Mesenchymal stem cell (in vitro differentiated cells and primary cell): ENCODE results near the gene MISFA.
"Not testable (repeated sequence)": the region's sequence is repeated elsewhere in the genome, so short reads cannot be mapped to it uniquely, and the experiment has no call there.

Experiments used
- DNase-seq: peaks from one replicate; pipeline ENCODE4 v3.0.0-alpha.2; 2013
- H2AFZ ChIP-seq: one replicate; pipeline ENCODE4 v1.6.1; 2013; ENCODE audit warnings: low read depth, mild to moderate bottlenecking, control low read depth, inconsistent platforms, low read length, moderate library complexity
- H2AK5ac ChIP-seq: 2 replicates; pipeline ENCODE4 v1.6.1; 2013; ENCODE audit warnings: low read length, moderate library complexity, mild to moderate bottlenecking, inconsistent platforms; ENCODE audit not compliant: severe bottlenecking
- H2BK120ac ChIP-seq: one replicate; pipeline ENCODE4 v1.6.1; 2013; ENCODE audit warnings: low read depth, mild to moderate bottlenecking, inconsistent platforms, low read length, moderate library complexity
- H2BK12ac ChIP-seq, 2 experiments: one replicate each; pipeline ENCODE4 v1.6.1; 2013; ENCODE audit warnings: inconsistent platforms in 2 of 2, low read length in 2 of 2, mild to moderate bottlenecking in 2 of 2, moderate library complexity in 2 of 2, control low read depth in 1 of 2
- H2BK15ac ChIP-seq: one replicate; pipeline ENCODE4 v1.6.1; 2013; ENCODE audit warnings: mild to moderate bottlenecking, low read depth, inconsistent platforms; ENCODE audit not compliant: poor library complexity, severe bottlenecking
- H2BK5ac ChIP-seq: 2 replicates; pipeline ENCODE4 v1.6.1; 2013; ENCODE audit warnings: low read depth, mild to moderate bottlenecking, low read length, control low read depth, inconsistent platforms; ENCODE audit not compliant: poor library complexity, severe bottlenecking
- H3K14ac ChIP-seq, 2 experiments: one replicate each; pipeline ENCODE4 v1.6.1; 2013; ENCODE audit warnings: inconsistent platforms in 2 of 2, low read length in 2 of 2, control low read depth in 1 of 2, mild to moderate bottlenecking in 1 of 2, moderate library complexity in 1 of 2
- H3K18ac ChIP-seq, 2 experiments: one replicate each; pipeline ENCODE4 v1.6.1; 2013; ENCODE audit warnings: inconsistent platforms in 2 of 2, low read length in 2 of 2, control low read depth in 1 of 2, low read depth in 1 of 2, mild to moderate bottlenecking in 1 of 2
- H3K23ac ChIP-seq, 2 experiments: one replicate each; pipeline ENCODE4 v1.6.1; 2013; ENCODE audit warnings: inconsistent platforms in 2 of 2, low read length in 2 of 2, mild to moderate bottlenecking in 2 of 2, moderate library complexity in 2 of 2, control low read depth in 1 of 2
- H3K27ac ChIP-seq: 2 replicates; pipeline ENCODE4 v1.5.1; 2013; ENCODE audit warnings: mild to moderate bottlenecking, moderate library complexity, low read length, control low read depth, inconsistent platforms; ENCODE audit not compliant: poor library complexity, severe bottlenecking
- H3K27me3 ChIP-seq, 2 experiments: 2 replicates each; pipeline versions ENCODE4 v1.6.1 to v1.7.0; 2013; ENCODE audit warnings: low read length in 2 of 2, mild to moderate bottlenecking in 2 of 2, moderate library complexity in 2 of 2, control low read depth in 1 of 2, inconsistent platforms in 1 of 2; ENCODE audit not compliant: control insufficient read depth in 1 of 2, insufficient read depth in 1 of 2
- H3K36me3 ChIP-seq, 2 experiments: 2 replicates each; pipeline versions ENCODE4 v1.6.1 to v1.7.0; 2013; ENCODE audit warnings: low read length in 2 of 2, control low read depth in 1 of 2, inconsistent platforms in 1 of 2, low read depth in 1 of 2, mild to moderate bottlenecking in 1 of 2; ENCODE audit not compliant: insufficient read depth in 2 of 2, control insufficient read depth in 1 of 2
- H3K4ac ChIP-seq, 2 experiments: one replicate each; pipeline ENCODE4 v1.6.1; 2013; ENCODE audit warnings: inconsistent platforms in 2 of 2, low read length in 2 of 2, mild to moderate bottlenecking in 2 of 2, moderate library complexity in 2 of 2, control low read depth in 1 of 2, low read depth in 1 of 2
- H3K4me1 ChIP-seq: 2 replicates; pipeline ENCODE4 v1.6.1; 2013; ENCODE audit warnings: low read depth, low read length, control low read depth; ENCODE audit not compliant: control insufficient read depth, insufficient read depth
- H3K4me2 ChIP-seq: 2 replicates; pipeline ENCODE4 v1.6.1; 2013; ENCODE audit warnings: low read length, mild to moderate bottlenecking, inconsistent platforms; ENCODE audit not compliant: poor library complexity, severe bottlenecking
- H3K4me3 ChIP-seq, 2 experiments: 2 replicates each; pipeline versions ENCODE4 v1.5.1 to v1.7.0; 2013; ENCODE audit warnings: low read length in 2 of 2, mild to moderate bottlenecking in 2 of 2, control low read depth in 1 of 2, low read depth in 1 of 2; ENCODE audit not compliant: insufficient read depth in 1 of 2
- H3K79me1 ChIP-seq: replicated peaks from 2 replicates; pipeline ENCODE4 v1.6.1; 2013; ENCODE audit warnings: mild to moderate bottlenecking, control low read depth, low read length, inconsistent platforms; ENCODE audit not compliant: poor library complexity, severe bottlenecking
- H3K9ac ChIP-seq: 2 replicates; pipeline ENCODE4 v1.7.0; 2013; ENCODE audit warnings: mild to moderate bottlenecking, low read length, moderate library complexity
- H3K9me3 ChIP-seq: 2 replicates; pipeline ENCODE4 v1.7.0; 2013; ENCODE audit warnings: mild to moderate bottlenecking, low read length; ENCODE audit not compliant: control insufficient read depth
- H4K8ac ChIP-seq: one replicate; pipeline ENCODE4 v1.6.1; 2013; ENCODE audit warnings: inconsistent platforms, mild to moderate bottlenecking, low read length, moderate library complexity
- H4K91ac ChIP-seq: one replicate; pipeline ENCODE4 v1.6.1; 2013; ENCODE audit warnings: mild to moderate bottlenecking, low read length, inconsistent platforms
- WGBS: methylation state at CpG from one replicate; pipeline ENCODE4 v1.1.7; 2013; ENCODE audit warnings: mixed read lengths; 5-methylcytosine and 5-hydroxymethylcytosine counted together

The MISFA gene

GRCh38 chr11:18581825-18582224, 17.8 kb upstream of the MISFA start:
- Histone ChIP-seq H4K91ac (no peak overlapping the region), H3K4me2 (no peak overlapping the region), H4K8ac (no peak overlapping the region), H3K4me1 (peaks cover 1% of the 10 kb centered on the region), H2AFZ (no peak overlapping the region), H2BK12ac (no peak overlapping the region), H3K14ac (no peak overlapping the region), H2BK120ac (no peak overlapping the region), H3K9ac (no peak overlapping the region), H3K79me1 (peaks cover 15% of the 10 kb centered on the region), H3K36me3 (peaks cover 2 to 26% of the 10 kb centered on the region in 2 experiments), H3K4me3 (no peak overlapping the region), H3K9me3 (no peaks in the 10 kb centered on the region), H2AK5ac (no peak overlapping the region), H3K27me3 (no peaks in the 10 kb centered on the region), H3K27ac (no peak overlapping the region), H2BK15ac (no peak overlapping the region), H2BK5ac (no peak overlapping the region), H3K4ac (no peak overlapping the region), H3K23ac (no peak overlapping the region), H3K18ac (no peak overlapping the region)
- no CpG with 5 or more reads among the region's 1 CpG for WGBS
- DNase-seq = no peak

GRCh38 chr11:18588297-18589252, 11.0 kb upstream of the MISFA start, which contains the start of gene UEVLD:
UEVLD (minus strand) TSS chr11:18588734; CDS start chr11:18588654, 80 bp downstream.
- peaks cover 0 to 5% of the 10 kb centered on the region in 2 experiments for H3K36me3 ChIP-seq
- no peak within 1 kb of the TSS for H2BK12ac ChIP-seq
- H3K79me1 ChIP-seq = peaks cover 36% of the 10 kb centered on the region
- H2BK15ac ChIP-seq = no peak within 1 kb of the TSS
- no peaks in the 10 kb centered on the region for H3K9me3 ChIP-seq
- WGBS = under 1% methylated on average over 50 of the region's 50 CpGs
- no peaks in the 10 kb centered on the region for H3K27me3 ChIP-seq
- H2BK5ac ChIP-seq = no peak within 1 kb of the TSS
- peak within 1 kb of the TSS; percentile 59 for H2AK5ac ChIP-seq
- peaks cover 6% of the 10 kb centered on the region for H3K4me1 ChIP-seq
- peak within 1 kb of the TSS; percentile 59 for H2AFZ ChIP-seq
- H3K27ac ChIP-seq = peak within 1 kb of the TSS; percentile 71
- peak within 1 kb of the TSS; percentile 64 to 93 for H3K18ac ChIP-seq
- H3K23ac ChIP-seq = no peak within 1 kb of the TSS
- H4K8ac ChIP-seq = peak within 1 kb of the TSS; percentile 95
- peak within 1 kb of the TSS in 1 of 2 experiments; percentile 70 for H3K14ac ChIP-seq
- peak within 1 kb of the TSS; percentile 88 for H3K9ac ChIP-seq
- peak within 1 kb of the TSS; percentile 94 for H3K4me2 ChIP-seq
- DNase-seq = peak; percentile 95
- H2BK120ac ChIP-seq = peak within 1 kb of the TSS; percentile 9
- peak within 1 kb of the TSS; percentile 58 to 65 for H3K4ac ChIP-seq
- H3K4me3 ChIP-seq = peak within 1 kb of the TSS; percentile 89 to 96
- H4K91ac ChIP-seq = no peak within 1 kb of the TSS

GRCh38 chr11:18590571-18590970, 9.0 kb upstream of the MISFA start:
- Histone ChIP-seq H3K23ac (no peak overlapping the region), H3K27ac (no peak overlapping the region), H4K8ac (no peak overlapping the region), H2BK120ac (no peak overlapping the region), H2BK15ac (no peak overlapping the region), H4K91ac (no peak overlapping the region), H3K79me1 (peaks cover 43% of the 10 kb centered on the region), H3K14ac (no peak overlapping the region), H3K4me3 (peak overlapping the region in 1 of 2 experiments; percentile 30), H2BK12ac (no peak overlapping the region), H2BK5ac (no peak overlapping the region), H3K18ac (no peak overlapping the region), H3K4me2 (no peak overlapping the region), H3K27me3 (no peaks in the 10 kb centered on the region), H3K4ac (no peak overlapping the region), H3K4me1 (peaks cover 10% of the 10 kb centered on the region), H3K9ac (peak overlapping the region; percentile 88), H3K9me3 (no peaks in the 10 kb centered on the region), H3K36me3 (peaks cover under 1 to 5% of the 10 kb centered on the region in 2 experiments), H2AK5ac (no peak overlapping the region), H2AFZ (no peak overlapping the region)
- no peak for DNase-seq
- WGBS = 75% methylated on average over 2 of the region's 2 CpGs

GRCh38 chr11:18594088-18594487, 5.5 kb upstream of the MISFA start:
- not testable (repeated sequence) for H2AK5ac ChIP-seq, H3K9me3 ChIP-seq, H3K4ac ChIP-seq, H2BK12ac ChIP-seq, H3K14ac ChIP-seq, H3K4me3 ChIP-seq, H3K18ac ChIP-seq, H4K8ac ChIP-seq, H2BK120ac ChIP-seq, H3K23ac ChIP-seq, H3K27ac ChIP-seq, H2AFZ ChIP-seq, H3K4me2 ChIP-seq, H2BK15ac ChIP-seq, H3K27me3 ChIP-seq, H2BK5ac ChIP-seq, H4K91ac ChIP-seq, H3K4me1 ChIP-seq, DNase-seq, H3K9ac ChIP-seq
- peaks cover 55% of the 10 kb centered on the region for H3K79me1 ChIP-seq
- peaks cover 15 to 16% of the 10 kb centered on the region in 2 experiments for H3K36me3 ChIP-seq
- WGBS = no CpG with 5 or more reads among the region's 5 CpGs
